Epithelial cell of esophagus (primary cell): ENCODE results near the gene ST8SIA1.

ENCODE experiments used
- DNase-seq: peaks from one replicate; pipeline ENCODE4 v3.0.0; 2010; ENCODE audit warnings: low read depth
- H3K4me3 ChIP-seq: 2 replicates; pipeline ENCODE4 v1.5.1; 2011; ENCODE audit warnings: mild to moderate bottlenecking, low read length, control low read depth
- CTCF ChIP-seq: IDR thresholded peaks from 2 replicates; pipeline ENCODE4 v1.5.1; 2011; ENCODE audit warnings: low read depth, mild to moderate bottlenecking, low read length, control low read depth, inconsistent platforms; ENCODE audit not compliant: insufficient read depth; ENCODE audit errors: missing control alignments

The ST8SIA1 gene

DNA sequence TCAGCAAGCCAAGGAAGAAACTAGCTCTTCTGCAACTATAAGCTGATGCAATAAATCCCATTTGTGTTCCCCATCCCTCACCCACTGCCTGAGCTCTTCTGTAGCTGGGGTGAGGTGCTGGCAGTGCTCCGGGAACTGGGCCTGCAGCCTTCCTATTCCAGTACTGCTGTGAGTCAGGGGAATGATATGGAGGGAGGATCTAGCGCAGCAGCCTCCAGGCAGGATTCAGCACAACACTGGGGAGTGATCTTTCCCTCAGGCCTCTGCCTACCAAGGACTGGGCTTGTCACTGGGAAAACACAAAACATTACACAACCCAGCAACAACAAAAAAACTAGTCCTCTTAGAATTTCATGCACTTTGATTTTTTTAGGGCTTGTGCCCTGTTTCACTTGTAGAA is 58.7 kb downstream of the ST8SIA1 start:
- TF ChIP-seq CTCF = no peak
- H3K4me3 ChIP-seq = no peak overlapping the region
- DNase-seq = peak; percentile 100

GRCh38 chr12:22272335-22273151 is 62.0 kb downstream of the ST8SIA1 start:
- TF ChIP-seq CTCF = no peak
- DNase-seq = no peak
- no peak overlapping the region for H3K4me3 ChIP-seq

DNA sequence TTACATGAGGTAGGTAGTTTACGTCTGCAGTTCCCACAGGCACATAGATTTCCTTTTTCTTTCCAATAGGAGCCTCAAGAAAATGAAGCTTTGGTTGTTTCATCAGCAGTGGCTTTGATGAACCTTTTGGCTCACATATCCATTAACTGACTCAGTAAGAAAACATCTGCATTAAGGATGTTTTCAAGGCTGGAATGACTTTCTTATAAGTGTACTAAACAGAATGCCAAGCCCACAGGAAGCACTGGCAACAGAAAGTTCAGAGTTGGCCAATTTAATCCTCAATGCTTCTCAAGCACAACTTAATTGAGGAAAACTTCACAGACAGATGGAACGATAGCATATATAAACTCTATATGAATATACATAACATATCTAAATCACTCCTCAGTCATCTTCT is 63.5 kb downstream of the ST8SIA1 start:
- no peak overlapping the region for H3K4me3 ChIP-seq
- TF ChIP-seq CTCF = no peak
- DNase-seq = peak; percentile 82

- no peak for DNase-seq
- no peak for TF ChIP-seq CTCF
- H3K4me3 ChIP-seq = no peak overlapping the region
These were observed 65.5 kb downstream of the ST8SIA1 start for GRCh38 chr12:22268973-22269372.

DNA sequence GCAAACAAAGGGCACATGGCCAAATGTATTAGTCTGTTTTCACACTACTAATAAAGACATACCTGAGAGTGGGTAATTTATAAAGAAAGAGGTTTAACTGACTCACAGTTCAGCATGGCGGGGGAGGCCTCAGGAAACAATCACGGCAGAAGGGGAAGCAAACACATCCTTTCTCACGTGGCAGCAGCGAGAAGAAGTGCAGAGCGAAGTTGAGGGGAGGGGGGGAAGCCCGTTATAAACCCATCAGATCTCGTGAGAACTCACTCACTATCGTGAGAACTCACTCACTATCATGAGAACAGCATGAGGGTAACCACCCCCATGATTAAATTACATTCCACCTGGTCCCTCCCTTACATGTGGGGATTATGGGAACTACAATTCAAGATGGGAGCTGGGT is 66.1 kb downstream of the ST8SIA1 start:
- H3K4me3 ChIP-seq = no peak overlapping the region
- no peak for TF ChIP-seq CTCF
- DNase-seq = no peak

DNA sequence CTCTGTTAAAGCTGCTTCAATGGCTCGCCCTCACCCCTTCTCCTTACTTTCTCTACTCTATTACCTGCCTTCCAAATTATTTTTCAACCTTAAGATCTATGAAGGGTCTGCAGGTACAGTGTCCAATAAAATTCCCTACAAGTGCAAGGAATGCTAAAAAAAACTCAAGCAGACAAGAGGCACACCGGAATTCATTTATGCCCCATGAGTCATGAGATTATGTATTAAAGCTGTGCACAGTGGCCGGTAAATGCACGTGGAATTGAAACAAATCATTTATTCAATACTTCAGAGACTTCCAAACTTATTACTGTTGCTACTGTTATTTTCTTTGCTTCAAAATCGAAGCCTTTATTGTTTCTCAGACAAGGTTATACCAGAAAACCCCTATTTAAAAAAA is 68.4 kb downstream of the ST8SIA1 start:
- no peak for TF ChIP-seq CTCF
- no peak for DNase-seq
- H3K4me3 ChIP-seq = no peak overlapping the region

- DNase-seq = no peak
- no peak overlapping the region for H3K4me3 ChIP-seq
- no peak for TF ChIP-seq CTCF
These were observed 70.1 kb downstream of the ST8SIA1 start for GRCh38 chr12:22264380-22264779.
